T-helper 1 cell (primary cell): Measurements from ENCODE around the gene DGKQ.
"Not testable (repeated sequence)": the region's sequence is repeated elsewhere in the genome, so short reads cannot be mapped to it uniquely, and the experiment has no call there.

ENCODE experiments used
- DNase-seq, 5 donors: peaks; one replicate each; pipeline ENCODE4 v3.0.0-alpha.2; 2012 to 2020

DGKQ gene

DNA sequence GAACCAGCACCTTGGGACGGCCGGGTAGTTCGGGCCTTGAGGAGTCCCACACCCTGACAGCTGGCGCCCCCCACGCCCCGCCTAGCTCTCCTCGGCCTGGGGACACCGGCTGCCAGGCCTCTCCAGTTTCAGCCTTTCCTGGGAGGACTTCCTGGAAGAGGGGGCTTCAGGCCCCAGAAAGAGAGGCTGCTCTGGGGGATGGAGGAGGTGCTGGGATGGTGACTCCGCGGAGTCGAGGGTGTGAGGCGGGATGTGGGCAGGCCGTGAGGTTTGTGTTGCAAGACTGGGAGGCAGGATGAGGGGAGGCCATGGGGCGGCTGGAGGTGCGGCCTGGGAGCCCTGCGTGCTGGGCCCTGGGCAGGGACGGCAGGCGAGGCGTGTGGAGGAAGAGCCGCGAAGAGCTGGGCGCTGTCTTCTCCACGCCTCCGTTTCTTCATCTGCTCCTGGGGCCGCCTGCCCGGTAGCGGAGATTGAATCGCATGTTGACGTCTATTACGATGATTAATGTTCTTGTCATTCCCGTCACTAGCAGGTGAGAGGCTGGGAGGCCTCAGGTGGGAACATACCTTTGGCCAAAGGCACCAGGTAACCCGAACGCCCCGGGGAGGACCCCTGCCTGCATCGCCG lies 37.1 kb upstream of the DGKQ start:
- DNase-seq, result peak; percentile 35 to 87 (median 58)

DNA sequence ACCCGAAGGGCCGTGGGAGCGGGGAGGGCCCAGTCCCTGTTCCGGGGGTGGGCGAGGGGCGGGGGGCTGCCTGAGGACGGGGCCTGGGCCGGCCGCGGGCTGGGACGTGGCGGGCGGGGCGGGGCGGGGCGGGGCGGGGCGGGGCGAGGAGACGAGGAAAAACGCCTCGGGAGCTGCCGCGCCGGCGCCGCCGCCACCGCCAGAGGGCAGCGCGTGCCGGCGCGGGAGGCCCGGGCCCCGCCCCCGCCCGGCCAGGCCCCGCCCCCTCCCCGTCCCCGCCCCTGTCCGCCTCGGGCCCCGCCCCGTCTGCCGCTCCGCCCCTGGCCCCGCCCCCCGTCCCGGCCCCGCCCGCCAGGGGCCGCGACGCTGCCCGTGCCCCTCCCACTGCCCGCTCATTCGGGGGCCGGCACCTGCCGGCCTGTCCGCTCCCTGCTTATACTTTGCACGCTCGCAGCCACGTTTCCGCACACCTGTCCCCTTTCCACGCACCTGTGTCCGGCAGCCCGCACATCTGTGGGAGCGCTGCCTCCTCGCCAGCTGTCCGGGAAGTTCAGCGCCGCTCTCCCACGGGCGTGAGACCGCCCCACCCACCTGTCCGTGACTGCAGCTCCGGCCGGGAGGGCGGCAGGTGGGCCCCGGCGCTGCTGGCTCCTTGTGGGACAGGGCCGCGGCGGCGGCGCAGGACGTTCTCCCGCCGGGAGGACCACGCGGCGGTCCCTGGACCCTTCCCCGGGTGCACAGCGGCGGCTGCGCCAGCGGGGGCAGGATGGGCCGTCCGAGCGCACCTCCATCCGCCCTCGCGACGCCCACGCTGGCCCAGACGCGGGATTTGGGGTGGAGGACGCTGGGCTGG lies 36.4 kb upstream of the DGKQ start:
- DNase-seq, result peak; percentile 59 to 82 (median 69)

DNA sequence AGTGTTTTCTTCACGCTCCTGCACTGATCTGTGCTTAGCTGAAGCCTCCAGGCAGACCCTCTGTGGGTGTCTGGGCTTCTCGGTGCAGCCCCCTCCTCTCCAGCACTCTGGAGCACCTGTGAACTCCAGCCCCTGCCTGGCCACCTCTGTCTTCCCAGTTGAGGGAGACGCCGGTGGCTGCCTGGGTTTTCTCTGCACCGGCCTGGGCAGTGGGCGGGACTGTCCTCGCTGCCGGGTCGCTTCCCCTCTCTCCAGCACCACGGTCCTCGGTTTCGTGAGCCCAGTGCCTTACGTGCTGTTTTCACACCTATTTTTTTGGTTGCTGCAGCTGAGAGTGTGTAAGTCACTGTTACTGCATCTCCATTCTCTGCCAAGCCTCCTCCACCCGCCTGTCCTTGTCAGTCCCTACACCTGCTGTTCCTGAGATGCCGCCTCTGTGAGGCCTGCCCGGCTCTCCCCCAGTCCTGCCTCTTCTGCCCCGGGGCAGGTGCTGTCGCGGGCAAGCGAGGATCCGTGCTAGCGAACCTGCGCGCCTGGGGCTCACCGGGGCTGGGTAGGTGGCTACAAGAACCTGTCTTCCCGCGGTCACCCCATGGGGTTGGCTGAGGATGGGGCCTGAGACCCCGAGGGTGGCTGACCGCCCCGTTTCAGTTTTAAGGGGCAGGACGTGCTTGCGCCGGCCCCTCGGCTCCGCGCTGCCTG lies 35.6 kb upstream of the DGKQ start:
- DNase-seq, result peak in 2 of 5 donors; percentile 26 to 37

DNA sequence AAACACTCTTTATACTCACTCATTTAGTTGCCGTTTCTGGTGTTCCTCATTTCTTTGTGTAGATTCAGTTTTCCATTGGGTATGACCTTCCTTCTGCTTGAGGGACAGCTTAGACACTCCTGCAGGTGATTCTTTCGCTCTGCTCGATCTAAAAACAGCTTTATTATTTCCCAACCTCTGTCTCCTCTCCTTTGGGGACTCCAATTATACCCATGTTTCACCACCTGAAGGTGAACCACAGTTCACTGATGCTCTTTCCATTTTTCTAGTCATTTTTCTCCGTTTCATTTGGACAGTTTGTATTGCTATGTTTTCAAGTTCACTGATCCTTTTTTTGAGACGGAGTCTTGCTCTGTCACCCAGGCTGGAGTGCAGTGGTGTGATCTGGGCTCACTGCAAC lies 33.5 kb upstream of the DGKQ start:
- DNase-seq, result no peak

DNA sequence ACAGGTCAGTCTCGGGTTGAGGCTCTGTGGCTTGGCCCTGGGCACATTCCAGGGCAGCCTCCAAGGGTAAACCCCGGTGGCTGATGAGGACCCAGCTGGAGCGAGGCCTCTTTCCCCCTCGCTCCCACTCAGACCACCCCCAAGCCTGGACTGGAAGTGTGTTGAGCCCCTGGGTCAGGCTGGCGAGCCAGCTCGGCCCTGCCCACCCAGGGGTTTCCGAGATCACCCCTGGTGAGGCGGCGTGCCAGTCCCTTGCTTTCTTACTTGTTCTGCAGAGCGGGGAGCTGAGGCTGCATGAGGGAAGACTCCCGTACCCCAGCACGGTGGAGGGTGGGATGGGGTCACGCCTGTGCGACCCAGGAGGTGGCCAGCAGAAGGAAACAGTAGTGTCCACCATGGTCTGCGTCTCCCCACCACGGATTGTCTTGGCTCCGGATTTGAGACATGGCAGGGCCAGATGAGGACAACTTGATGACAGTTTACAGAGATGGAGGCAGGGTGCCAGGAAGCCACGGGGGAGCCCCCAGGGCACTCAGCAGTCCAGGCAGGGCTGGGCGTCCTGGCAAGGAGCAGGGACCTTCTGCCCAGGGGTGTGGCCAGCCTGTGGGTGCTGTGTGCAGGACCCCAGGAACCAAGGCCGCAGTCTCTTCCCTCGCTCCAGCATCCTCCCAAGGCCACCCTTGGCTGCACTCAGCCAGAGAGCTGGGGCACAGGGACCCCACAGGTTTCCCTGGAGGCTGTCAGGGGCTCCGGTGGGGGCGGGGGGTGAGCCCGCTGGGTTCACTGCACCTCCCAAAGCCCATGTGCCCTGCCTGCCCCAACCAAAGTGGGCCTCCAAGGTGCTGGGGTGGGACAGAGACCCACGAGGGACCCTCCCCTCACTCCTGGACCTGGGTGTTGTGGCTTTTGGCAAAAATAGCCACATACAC lies 31.5 kb upstream of the DGKQ start:
- DNase-seq, result no peak

DNA sequence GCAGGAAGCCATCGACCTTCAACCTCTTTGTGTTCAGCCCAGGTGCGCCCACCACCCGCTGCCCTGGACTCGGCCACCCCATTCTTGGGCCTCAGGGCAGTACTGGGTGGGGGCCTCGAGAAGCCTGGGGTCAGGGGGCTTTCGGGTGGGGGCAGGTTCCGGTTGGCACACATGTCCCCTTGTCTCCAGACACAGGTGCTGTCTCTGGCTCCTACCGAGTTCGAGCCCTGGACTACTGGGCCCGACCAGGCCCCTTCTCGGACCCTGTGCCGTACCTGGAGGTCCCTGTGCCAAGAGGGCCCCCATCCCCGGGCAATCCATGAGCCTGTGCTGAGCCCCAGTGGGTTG lies 30.7 kb upstream of the DGKQ start:
- DNase-seq, result no peak

DNA sequence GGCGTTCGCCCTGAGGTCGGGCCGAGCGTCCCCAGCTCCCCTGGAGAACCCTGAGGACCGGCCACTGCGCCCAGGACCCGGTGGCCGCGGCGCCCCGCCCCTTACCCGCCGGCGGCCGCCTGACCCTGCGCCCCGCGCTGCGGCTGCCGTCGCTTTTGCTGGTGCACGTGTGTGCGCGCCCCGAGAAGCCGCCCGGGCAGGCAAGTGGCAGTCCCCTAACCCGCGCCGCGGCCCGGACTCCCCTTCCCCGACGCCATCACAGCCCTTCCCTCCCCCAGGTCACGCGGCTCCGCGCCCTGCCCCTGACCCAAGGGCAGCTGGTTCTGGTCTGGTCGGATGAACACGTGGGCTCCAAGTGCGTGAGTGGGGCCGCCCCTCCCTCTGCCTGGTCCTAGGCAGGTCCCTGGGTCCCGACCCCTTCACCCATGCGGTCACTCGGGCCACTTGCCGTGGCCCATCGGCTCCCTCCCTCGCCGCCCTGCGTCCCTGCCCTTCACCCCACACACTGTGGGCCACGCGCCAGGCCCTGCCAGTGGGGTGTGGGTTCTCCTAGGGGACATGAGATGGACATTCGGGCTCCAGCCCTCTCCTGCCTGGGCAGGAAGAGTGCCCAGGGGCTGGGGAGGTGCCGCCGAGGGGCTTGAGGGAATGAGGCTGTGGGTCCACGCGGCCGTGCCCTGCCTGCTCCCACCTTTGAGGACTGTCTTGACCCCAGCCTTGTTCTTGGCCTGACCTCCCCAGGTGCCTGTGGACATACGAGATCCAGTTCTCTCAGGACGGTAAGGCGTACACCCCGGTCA lies 30.1 kb upstream of the DGKQ start:
- DNase-seq, result no peak

DNA sequence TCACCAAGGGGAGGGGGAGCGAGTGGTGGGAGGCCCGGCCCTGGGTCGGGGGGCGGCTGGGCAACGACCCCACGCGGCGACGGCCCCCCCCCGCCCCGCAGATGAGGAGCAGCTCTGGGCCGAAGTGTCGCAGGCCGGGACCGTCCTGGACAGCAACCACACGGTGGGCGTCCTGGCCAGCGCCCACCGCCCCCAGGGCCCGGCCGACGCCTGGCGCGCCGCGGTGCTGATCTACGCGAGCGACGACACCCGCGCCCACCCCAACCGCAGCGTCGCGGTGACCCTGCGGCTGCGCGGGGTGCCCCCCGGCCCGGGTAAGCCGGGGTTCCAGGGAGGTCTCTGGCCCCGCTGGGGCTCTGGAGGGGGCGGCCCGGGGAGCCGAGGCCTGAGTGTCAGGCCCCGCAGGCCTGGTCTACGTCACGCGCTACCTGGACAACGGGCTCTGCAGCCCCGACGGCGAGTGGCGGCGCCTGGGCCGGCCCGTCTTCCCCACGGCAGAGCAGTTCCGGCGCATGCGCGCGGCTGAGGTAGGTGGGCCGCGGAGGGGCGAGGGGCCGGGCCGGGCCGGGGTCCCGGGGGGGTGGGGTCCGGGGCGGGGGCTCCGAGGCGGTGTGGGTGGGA lies 29.4 kb upstream of the DGKQ start:
- DNase-seq, result no peak

DNA sequence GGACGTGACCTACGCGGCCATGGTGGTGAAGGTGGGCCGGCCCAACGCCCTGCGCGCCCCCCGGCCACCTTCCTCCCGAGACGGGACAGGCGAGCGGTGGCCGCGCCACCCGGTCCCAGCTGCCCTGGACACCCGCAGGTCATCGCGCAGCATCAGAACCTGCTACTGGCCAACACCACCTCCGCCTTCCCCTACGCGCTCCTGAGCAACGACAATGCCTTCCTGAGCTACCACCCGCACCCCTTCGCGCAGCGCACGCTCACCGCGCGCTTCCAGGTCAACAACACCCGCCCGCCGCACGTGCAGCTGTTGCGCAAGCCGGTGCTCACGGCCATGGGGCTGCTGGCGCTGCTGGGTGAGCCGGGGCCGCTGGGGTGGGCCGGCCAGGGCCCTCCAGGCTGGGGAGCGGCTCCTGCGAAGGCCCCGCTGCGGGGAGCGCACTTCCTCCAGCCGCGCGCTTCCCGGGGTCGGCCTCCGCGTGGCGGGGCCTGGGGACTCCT lies 28.8 kb upstream of the DGKQ start:
- DNase-seq, result no peak

DNA sequence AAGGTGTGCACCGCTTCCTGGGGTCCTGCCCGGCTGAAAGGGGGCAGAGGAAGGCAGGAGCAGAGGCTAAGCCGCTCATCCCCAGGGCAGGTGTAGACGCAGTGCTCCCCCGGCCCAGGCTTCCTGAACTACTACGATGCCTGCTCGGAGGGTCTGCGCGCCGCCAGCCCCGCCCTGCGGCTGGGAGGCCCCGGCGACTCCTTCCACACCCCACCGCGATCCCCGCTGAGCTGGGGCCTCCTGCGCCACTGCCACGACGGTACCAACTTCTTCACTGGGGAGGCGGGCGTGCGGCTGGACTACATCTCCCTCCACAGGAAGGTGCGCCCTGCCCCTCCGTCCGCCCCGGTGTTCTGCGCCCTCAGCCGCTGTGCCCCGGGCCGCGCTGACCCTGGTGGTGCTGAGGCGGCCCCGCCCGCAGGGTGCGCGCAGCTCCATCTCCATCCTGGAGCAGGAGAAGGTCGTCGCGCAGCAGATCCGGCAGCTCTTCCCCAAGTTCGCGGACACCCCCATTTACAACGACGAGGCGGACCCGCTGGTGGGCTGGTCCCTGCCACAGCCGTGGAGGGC lies 28.3 kb upstream of the DGKQ start:
- no peak for DNase-seq

DNA sequence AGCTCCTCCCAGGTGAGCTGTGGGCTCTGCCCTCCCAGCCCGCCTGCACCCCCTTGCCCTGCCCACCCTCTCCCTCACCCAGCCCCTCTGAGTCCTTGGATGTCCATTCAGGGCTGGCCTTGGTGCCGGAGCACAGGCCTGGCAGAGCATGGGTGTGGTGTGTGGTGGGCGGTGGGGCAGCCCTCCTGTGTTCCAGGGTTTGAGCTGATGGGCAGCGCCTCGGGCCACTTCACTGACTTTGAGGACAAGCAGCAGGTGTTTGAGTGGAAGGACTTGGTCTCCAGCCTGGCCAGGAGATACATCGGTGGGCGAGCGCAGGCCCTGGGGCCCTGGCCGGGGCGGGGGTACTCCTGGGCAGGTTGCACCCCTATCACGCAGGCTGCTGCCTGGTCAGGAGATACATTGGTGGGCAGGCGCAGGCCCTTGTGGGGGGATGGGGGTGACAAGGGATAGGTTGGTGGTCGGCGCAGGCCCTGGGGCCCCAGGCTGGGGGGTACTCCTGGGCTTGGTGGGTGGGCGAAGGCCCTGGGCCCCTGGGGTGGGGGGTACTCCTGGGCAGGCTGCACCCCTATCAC lies 27.4 kb upstream of the DGKQ start:
- DNase-seq, result no peak

DNA sequence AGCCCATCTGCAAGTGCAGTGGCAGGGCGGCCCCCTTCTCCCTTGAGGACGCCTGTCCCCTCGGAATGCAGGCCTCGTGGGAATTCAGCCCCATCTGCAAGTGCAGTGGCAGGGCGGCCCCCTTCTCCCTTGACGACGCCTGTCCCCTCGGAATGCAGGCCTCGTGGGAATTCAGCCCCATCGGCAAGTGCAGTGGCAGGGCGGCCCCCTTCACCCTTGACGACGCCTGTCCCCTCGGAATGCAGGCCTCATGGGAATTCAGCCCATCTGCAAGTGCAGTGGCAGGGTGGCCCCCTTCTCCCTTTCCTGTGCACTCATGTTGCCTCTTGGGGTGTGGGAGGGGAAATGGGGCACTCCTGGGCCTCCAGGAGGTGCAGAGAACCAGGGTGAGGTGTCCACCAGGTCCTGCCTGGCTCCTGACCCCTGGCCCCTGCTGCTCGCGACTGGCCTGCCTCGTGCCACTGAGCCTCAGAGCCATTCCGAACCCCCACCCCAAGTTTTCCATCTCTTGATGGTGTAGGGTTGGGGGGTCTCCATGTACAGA lies 26.6 kb upstream of the DGKQ start:
- no peak for DNase-seq

DNA sequence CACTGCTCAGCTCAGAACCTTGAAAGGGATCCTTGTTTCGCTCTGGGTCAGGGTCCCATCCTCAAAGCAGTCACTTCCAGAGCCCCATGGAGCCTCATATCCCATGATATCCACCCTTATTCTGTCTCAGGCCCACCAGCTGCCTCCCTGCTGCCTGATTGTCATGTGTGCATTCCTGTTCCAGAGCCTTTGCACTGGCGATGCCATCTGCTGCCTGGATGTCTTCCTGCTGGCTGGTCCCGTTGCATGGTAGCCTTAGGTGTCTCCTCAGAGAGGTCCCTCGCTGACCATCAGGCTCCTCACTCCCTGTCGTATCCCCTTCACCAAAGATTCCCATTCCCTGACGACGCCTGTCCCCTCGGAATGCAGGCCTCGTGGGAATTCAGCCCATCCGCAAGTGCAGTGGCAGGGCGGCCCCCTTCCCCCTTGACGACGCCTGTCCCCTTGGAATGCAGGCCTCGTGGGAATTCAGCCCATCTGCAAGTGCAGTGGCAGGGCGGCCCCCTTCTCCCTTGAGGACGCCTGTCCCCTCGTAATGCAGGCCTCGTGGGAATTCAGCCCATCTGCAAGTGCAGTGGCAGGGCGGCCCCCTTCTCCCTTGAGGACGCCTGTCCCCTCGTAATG lies 26.0 kb upstream of the DGKQ start:
- not testable (repeated sequence) for DNase-seq

DNA sequence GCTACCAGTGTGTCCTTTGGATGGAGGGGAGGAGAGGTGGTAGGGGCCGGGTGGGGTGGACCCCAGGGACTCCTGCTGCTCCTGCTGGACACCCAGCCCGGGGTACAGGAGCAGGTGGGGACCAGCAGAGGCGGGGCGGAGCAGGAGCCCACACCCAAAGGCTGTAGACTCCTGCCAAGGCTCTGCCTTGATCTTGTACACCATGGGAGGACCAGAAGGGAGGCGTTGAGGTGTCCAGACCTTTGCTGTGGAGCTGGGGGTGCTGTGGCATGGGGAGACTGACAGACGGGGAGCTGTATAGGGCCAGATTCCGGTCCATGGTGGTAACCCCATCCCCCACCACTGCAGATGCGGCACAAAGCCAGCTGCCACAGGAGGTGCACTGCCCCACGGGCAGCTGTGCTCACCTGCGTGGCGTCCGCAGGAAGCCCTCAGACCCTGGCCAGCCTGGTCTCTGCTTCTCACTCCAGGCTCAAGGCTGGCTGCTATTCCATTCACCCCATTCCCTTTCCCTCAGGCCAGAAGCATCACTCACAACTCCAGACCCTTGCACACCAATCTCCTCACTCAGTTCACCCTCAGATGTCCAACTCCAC lies 24.8 kb upstream of the DGKQ start:
- DNase-seq, result no peak

DNA sequence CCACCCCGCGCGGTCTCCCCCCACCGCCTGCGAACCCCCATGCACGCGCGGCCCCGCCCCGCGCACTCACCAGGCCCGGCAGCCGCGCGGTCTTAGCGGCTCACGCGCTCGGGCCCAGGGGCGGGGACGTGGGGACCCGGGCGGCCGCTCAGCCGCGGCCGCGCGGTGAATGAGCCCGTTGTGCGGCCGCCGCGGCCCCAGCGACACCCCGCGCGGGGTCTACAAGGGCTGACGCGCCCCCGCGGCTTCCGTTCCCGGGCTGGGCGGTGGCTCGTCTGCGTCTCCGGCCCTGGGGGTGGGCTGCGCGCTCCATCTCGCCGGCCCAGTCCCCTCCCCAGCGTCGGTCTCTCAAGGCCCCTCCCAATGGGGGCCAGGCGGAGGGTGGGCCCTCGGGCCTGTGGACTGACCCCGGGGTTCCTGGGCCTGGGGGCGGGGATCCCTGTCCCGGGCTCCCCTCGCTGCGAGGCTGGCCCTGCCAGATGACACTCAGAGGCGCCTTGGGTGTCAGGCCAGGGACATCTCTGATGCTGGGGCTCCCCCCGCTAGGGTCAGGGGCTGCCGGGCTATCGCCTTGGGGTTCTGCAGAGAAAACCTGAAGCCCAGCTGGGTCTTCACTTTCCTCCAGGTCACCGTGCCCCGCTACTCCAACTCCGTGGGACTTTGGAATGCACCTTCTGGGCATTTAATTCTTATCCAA lies 24.2 kb upstream of the DGKQ start:
- no peak for DNase-seq

DNA sequence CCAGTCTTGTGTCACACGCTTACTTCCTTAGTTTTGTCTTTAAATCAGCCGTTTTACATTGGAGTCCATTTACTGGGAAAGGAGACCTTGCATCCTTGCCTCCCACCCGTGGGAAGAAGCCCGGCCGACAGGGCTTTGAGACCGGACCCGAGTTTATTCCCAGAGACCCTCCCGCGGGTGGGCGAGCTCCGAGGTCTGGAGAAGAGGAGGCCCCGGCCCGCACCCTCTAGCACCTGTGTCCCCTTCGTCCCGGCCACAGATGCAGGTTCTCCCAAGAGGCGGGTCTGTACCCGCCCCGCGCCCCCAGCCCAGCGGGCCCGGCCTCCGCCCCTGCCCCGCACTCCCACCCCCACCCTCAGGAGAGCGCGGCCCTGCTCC lies 23.6 kb upstream of the DGKQ start:
- no peak for DNase-seq

DNA sequence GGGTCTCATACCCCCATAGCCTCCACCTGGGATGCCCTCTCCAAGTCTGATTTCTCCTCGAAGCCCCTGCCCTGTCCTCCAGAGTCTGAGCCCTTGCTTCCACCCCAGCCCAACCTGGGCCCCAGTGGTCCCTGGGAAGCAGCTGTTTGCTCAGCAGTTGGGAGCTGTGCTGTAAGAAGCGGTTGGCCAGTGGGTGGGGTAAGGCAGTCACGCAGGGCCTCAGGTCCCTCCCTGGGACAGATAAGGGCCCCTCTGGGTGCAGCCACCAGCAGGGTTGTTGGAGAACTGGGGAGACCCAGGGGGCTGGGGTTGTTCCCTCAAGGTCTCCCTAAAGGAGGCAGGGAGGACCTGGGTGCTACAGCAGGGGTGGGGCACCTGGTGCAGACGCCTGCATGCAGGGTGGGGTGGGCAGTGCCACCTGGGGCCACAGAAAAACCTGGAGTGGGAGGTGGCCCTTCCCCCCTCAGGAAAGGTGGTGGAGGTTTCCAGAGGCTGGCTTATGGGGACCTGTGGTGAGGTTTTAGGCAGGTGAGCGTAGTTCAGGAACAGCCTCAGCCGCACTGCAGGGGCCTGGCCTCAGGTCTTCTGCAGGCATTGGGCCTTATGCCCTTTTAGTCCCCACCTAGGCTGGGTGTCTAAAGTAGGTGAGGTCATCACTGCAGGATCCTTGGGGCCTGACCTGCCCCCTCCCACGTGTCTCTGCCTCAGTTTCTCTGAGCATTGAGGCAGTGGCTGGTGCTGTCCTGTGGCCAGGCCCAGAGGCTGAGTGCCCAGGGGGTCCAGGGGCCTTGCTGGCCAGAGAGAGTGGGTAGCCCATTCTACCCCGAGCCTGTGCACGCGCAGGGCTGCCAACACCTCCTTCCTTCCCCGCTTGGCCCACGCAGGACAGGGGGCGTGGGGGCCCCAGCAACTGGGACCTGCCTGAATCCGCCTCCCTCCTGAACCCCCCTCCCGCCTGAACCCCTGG lies 22.9 kb upstream of the DGKQ start:
- DNase-seq, result no peak
